ENCODE measurements around the gene TBCCD1. TPM values are rescaled to one million over a fixed set of nuclear protein-coding genes. Genes with fewer than 3 reads are reported as not detected.

The TBCCD1 gene
- polyA plus RNA-seq, 1 donor (not counting 4 experiments of a cell fraction or from before 2014, with no cell fraction given), result 15.8 TPM

- no peaks in the 10 kb centered on the region for H3K36me3 ChIP-seq (ENCODE audit: control insufficient read depth in 2 of 2, extremely low read depth in 1 of 2, insufficient read depth in 2 of 2, low read length in 2 of 2)
- no peak overlapping the region for H3K9ac ChIP-seq (ENCODE audit: control insufficient read depth, extremely low read depth, insufficient read depth, low read length)
- H3K79me2 ChIP-seq (ENCODE audit: control insufficient read depth, insufficient read depth, low read length), result no peaks in the 10 kb centered on the region
- H3K4me1 ChIP-seq (ENCODE audit: control insufficient read depth, extremely low read depth, insufficient read depth, low read length), result no peaks in the 10 kb centered on the region
- H2AFZ ChIP-seq (ENCODE audit: control insufficient read depth, low read length), result no peak overlapping the region
- H3K27me3 ChIP-seq (ENCODE audit: control insufficient read depth, extremely low read depth, insufficient read depth, low read length), result no peaks in the 10 kb centered on the region
- TF ChIP-seq CTCF (optimal IDR thresholded peaks at IDR 0.05 in 1 of 3, IDR thresholded peaks at IDR 0.05 in 1 of 3, conservative IDR thresholded peaks at IDR 0.05 in 1 of 3; ENCODE audit: extremely low read depth in 1 of 3, insufficient read depth in 2 of 3, low read length in 3 of 3), result no peak
- DNase-seq (ENCODE audit: low read depth, low spot score) (no peak), FAIRE-seq (no peak)
- H3K4me2 ChIP-seq (ENCODE audit: control insufficient read depth, extremely low read depth, insufficient read depth, low read depth, low read length), result no peak overlapping the region
- H3K4me3 ChIP-seq (ENCODE audit: control insufficient read depth in 2 of 3, extremely low read depth in 1 of 3, insufficient read depth in 2 of 3, low read depth in 1 of 3, low read length in 3 of 3), result no peak overlapping the region
- H3K9me3 ChIP-seq (ENCODE audit: control insufficient read depth, low read depth, low read length), result no peaks in the 10 kb centered on the region
- H4K20me1 ChIP-seq (ENCODE audit: control insufficient read depth, extremely low read depth, insufficient read depth, low read length), result no peaks in the 10 kb centered on the region
- H3K9me1 ChIP-seq (ENCODE audit: control insufficient read depth, extremely low read depth, insufficient read depth, low read length), result no peaks in the 10 kb centered on the region
- dilution Hi-C loops (cut with MboI; ENCODE audit: extremely low pct_ligation_motif_present, low sequenced_read_pairs), result no loop called here
- H3K27ac ChIP-seq (ENCODE audit: control insufficient read depth, insufficient read depth, low read length), result no peak overlapping the region
Measured at GRCh38 chr3:186524616-186525015, 42.5 kb downstream of the TBCCD1 start.

GRCh38 chr3:186523434-186523833 is 43.7 kb downstream of the TBCCD1 start:
- H3K9ac ChIP-seq (ENCODE audit: control insufficient read depth, extremely low read depth, insufficient read depth, low read length), result no peak overlapping the region
- dilution Hi-C loops (cut with MboI; ENCODE audit: extremely low pct_ligation_motif_present, low sequenced_read_pairs), result no loop called here
- H3K4me1 ChIP-seq (ENCODE audit: control insufficient read depth, extremely low read depth, insufficient read depth, low read length), result no peaks in the 10 kb centered on the region
- no peak overlapping the region for H2AFZ ChIP-seq (ENCODE audit: control insufficient read depth, low read length)
- no peaks in the 10 kb centered on the region for H3K9me1 ChIP-seq (ENCODE audit: control insufficient read depth, extremely low read depth, insufficient read depth, low read length)
- H3K4me2 ChIP-seq (ENCODE audit: control insufficient read depth, extremely low read depth, insufficient read depth, low read depth, low read length), result no peak overlapping the region
- no peaks in the 10 kb centered on the region for H3K79me2 ChIP-seq (ENCODE audit: control insufficient read depth, insufficient read depth, low read length)
- no peak for DNase-seq (ENCODE audit: low read depth, low spot score)
- FAIRE-seq, result no peak
- no peaks in the 10 kb centered on the region for H3K27me3 ChIP-seq (ENCODE audit: control insufficient read depth, extremely low read depth, insufficient read depth, low read length)
- no peaks in the 10 kb centered on the region for H4K20me1 ChIP-seq (ENCODE audit: control insufficient read depth, extremely low read depth, insufficient read depth, low read length)
- no peak for TF ChIP-seq EZH2 (IDR thresholded peaks at IDR 0.05; ENCODE audit: low read length)
- TF ChIP-seq CTCF (optimal IDR thresholded peaks at IDR 0.05 in 1 of 3, IDR thresholded peaks at IDR 0.05 in 1 of 3, conservative IDR thresholded peaks at IDR 0.05 in 1 of 3; ENCODE audit: extremely low read depth in 1 of 3, insufficient read depth in 2 of 3, low read length in 3 of 3), result no peak
- no peak overlapping the region for H3K4me3 ChIP-seq (ENCODE audit: control insufficient read depth in 2 of 3, extremely low read depth in 1 of 3, insufficient read depth in 2 of 3, low read depth in 1 of 3, low read length in 3 of 3)
- H3K27ac ChIP-seq (ENCODE audit: control insufficient read depth, insufficient read depth, low read length), result no peak overlapping the region
- H3K36me3 ChIP-seq (ENCODE audit: control insufficient read depth in 2 of 2, extremely low read depth in 1 of 2, insufficient read depth in 2 of 2, low read length in 2 of 2), result no peaks in the 10 kb centered on the region
- no peaks in the 10 kb centered on the region for H3K9me3 ChIP-seq (ENCODE audit: control insufficient read depth, low read depth, low read length)
